ENCODE results near the gene DPYD. TPM values are rescaled to one million over a fixed set of nuclear protein-coding genes. Genes with fewer than 3 reads are reported as not detected.

Gene DPYD
- total RNA-seq, 1 donor from 2014 or later = 8.8 TPM

GRCh38 chr1:97123717-97124431 lies 797.0 kb downstream of the DPYD start:
- H3K4me3 Mint-ChIP-seq (ENCODE audit: unreplicated experiment) = no peak overlapping the region
- H3K4me1 Mint-ChIP-seq (ENCODE audit: low read depth, unreplicated experiment) = peaks cover 3% of the 10 kb centered on the region
- no peaks in the 10 kb centered on the region for H3K4me1 ChIP-seq (ENCODE audit: insufficient read depth, low read length)
- no peaks in the 10 kb centered on the region for H3K79me2 ChIP-seq (ENCODE audit: insufficient read depth, low read length)
- no peaks in the 10 kb centered on the region for H3K36me3 Mint-ChIP-seq (ENCODE audit: low read depth, unreplicated experiment)
- H4K20me1 ChIP-seq (ENCODE audit: insufficient read depth, low read length) = no peaks in the 10 kb centered on the region
- H3K27me3 ChIP-seq (ENCODE audit: insufficient read depth, low read length) = no peaks in the 10 kb centered on the region
- H2AFZ ChIP-seq (ENCODE audit: low read depth, low read length) = no peak overlapping the region
- H3K27ac ChIP-seq (ENCODE audit: low read depth, low read length) = no peak overlapping the region
- H3K4me3 ChIP-seq (ENCODE audit: insufficient read depth, low read depth, low read length) = no peak overlapping the region
- H3K9me3 ChIP-seq (ENCODE audit: insufficient read depth, low read depth, low read length) = no peaks in the 10 kb centered on the region
- no peaks in the 10 kb centered on the region for H3K9me3 Mint-ChIP-seq (ENCODE audit: unreplicated experiment)
- H3K27me3 Mint-ChIP-seq (ENCODE audit: low read depth, unreplicated experiment) = no peaks in the 10 kb centered on the region
- no peak for DNase-seq (ENCODE audit: low read depth)
- no peaks in the 10 kb centered on the region for H3K36me3 ChIP-seq (ENCODE audit: insufficient read depth, low read length)
- H3K9ac ChIP-seq (ENCODE audit: low read length) = no peak overlapping the region
- no peak overlapping the region for H3K27ac Mint-ChIP-seq (ENCODE audit: unreplicated experiment)
- TF ChIP-seq CTCF (IDR thresholded peaks at IDR 0.05; ENCODE audit: insufficient read depth, low read depth, low read length) (no peak), EZH2 (IDR thresholded peaks at IDR 0.05; ENCODE audit: insufficient read depth, low read length) (no peak)
- peak; percentile 50 for FAIRE-seq
- H3K4me2 ChIP-seq (ENCODE audit: low read length) = no peak overlapping the region

DNA sequence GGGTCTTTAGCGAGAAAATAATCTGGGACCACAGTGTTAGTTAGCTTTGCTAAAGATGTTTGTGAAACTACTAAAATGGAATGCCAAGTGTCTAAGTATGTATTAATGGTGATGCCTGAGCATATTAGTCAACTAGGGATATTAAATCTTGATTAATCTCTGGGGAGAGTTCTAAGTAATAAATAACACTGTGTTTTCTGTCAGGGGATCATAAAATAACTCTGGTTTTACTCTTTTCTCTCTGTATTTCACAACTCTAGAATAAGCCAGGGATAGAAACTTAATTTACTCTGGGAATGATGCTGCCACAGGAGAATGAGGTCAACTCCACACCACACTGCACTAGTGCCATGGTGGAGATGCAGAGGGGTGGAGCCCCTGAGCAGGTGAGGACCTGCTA lies 800.0 kb downstream of the DPYD start:
- DNase-seq (ENCODE audit: low read depth) (no peak), FAIRE-seq (no peak)
- H3K4me3 Mint-ChIP-seq (ENCODE audit: unreplicated experiment) = no peak overlapping the region
- no peaks in the 10 kb centered on the region for H3K36me3 ChIP-seq (ENCODE audit: insufficient read depth, low read length)
- no peak overlapping the region for H3K4me3 ChIP-seq (ENCODE audit: insufficient read depth, low read depth, low read length)
- no peak for TF ChIP-seq CTCF (IDR thresholded peaks at IDR 0.05; ENCODE audit: insufficient read depth, low read depth, low read length)
- TF ChIP-seq EZH2 (IDR thresholded peaks at IDR 0.05; ENCODE audit: insufficient read depth, low read length) = no peak
- no peaks in the 10 kb centered on the region for H3K36me3 Mint-ChIP-seq (ENCODE audit: low read depth, unreplicated experiment)
- no peak overlapping the region for H3K27ac ChIP-seq (ENCODE audit: low read depth, low read length)
- no peaks in the 10 kb centered on the region for H3K9me3 Mint-ChIP-seq (ENCODE audit: unreplicated experiment)
- H3K27me3 Mint-ChIP-seq (ENCODE audit: low read depth, unreplicated experiment) = no peaks in the 10 kb centered on the region
- no peak overlapping the region for H3K4me2 ChIP-seq (ENCODE audit: low read length)
- no peak overlapping the region for H3K9ac ChIP-seq (ENCODE audit: low read length)
- H3K27me3 ChIP-seq (ENCODE audit: insufficient read depth, low read length) = no peaks in the 10 kb centered on the region
- H3K79me2 ChIP-seq (ENCODE audit: insufficient read depth, low read length) = no peaks in the 10 kb centered on the region
- H3K27ac Mint-ChIP-seq (ENCODE audit: unreplicated experiment) = no peak overlapping the region
- H2AFZ ChIP-seq (ENCODE audit: low read depth, low read length) = no peak overlapping the region
- no peaks in the 10 kb centered on the region for H3K9me3 ChIP-seq (ENCODE audit: insufficient read depth, low read depth, low read length)
- H3K4me1 ChIP-seq (ENCODE audit: insufficient read depth, low read length) = no peaks in the 10 kb centered on the region
- H3K4me1 Mint-ChIP-seq (ENCODE audit: low read depth, unreplicated experiment) = peaks cover 3% of the 10 kb centered on the region
- no peaks in the 10 kb centered on the region for H4K20me1 ChIP-seq (ENCODE audit: insufficient read depth, low read length)

All from astrocyte (in vitro differentiated cells and primary cell).